Stimulated activated CD8-positive, alpha-beta memory T cell treated with anti-CD3 and anti-CD28 coated beads, Interleukin-2, amount 100 ng/mL, for 48 hours (primary cell): Measurements from ENCODE around the gene CHST8.

Experiments
- DNase-seq, 2 donors: peaks; one replicate each; pipeline ENCODE4 v3.0.0-alpha.2; 2020; ENCODE audit warnings: low read depth in 2 of 2

The CHST8 gene

GRCh38 chr19:33736787-33737186 lies 115.0 kb downstream of the CHST8 start:
- no peak for DNase-seq

GRCh38 chr19:33737681-33738371 lies 116.1 kb downstream of the CHST8 start:
- DNase-seq: no peak

DNA sequence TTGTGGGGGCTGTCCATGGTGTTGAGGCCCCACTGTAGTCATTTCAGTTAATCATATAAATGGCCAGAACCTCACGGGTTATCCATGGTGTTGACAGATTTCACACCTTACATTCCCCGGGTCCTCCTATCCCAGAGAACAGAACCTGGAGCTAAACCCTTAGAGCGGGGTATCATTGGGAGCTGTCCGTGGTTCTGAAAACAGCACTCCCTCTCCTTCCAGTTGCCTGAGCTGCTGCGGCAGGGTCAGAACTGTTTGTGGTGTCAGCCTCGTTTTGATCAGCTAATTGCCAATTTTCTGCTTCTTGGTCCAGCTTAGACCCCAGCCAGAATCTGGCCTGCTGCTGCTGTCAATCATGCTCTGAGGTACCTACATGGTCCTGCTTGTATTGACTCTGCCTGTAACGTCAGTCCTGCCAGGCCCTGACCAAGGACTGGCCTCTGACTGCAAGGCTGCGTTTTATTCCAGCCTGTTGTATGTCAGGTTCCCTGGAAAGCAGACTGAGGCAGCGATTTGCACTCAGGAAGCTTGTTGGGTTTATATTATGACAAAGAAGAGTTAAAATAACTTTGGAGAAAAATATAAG lies 119.2 kb downstream of the CHST8 start:
- peak in 1 of 2 donors; percentile 4 for DNase-seq

DNA sequence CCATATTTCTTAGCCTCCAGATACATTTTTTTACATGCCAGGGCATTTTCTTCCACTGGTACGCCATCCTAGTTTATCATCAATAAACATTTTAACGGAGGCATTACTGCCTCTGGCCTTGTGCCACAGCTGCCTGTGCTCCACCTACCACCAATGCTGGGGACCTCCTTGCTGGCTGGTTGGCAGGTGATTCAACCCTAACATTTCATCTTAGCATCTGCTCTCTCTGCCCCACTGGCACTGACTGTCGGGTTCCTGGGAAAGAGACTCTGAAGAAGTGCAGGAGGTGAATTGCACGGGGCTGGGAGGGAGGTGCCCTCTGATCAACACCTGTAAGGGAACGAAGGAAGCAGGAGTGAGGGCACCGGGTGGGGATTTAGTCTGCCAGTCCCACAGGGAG lies 123.5 kb downstream of the CHST8 start:
- DNase-seq: no peak

- no peak for DNase-seq
Observed at GRCh38 chr19:33746159-33746558, 124.4 kb downstream of the CHST8 start.

DNA sequence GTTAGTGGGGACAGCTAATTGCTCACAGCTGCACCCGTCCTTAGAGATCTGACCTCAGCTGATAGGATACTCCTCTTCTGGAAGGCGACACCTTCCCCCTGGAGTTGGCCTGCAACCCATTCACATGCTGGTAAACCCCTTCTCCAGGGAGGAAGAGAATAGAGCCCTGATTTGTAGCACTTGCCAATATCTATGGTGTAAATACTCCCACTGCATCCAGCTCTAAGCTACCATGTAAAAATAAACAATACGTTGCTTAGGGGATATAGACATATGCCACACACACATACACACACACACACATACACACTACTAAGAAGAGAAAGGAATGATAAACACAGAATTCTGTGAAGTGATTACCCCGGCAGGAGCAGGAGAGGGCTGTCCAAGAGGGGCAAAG lies 125.5 kb downstream of the CHST8 start:
- no peak for DNase-seq

DNA sequence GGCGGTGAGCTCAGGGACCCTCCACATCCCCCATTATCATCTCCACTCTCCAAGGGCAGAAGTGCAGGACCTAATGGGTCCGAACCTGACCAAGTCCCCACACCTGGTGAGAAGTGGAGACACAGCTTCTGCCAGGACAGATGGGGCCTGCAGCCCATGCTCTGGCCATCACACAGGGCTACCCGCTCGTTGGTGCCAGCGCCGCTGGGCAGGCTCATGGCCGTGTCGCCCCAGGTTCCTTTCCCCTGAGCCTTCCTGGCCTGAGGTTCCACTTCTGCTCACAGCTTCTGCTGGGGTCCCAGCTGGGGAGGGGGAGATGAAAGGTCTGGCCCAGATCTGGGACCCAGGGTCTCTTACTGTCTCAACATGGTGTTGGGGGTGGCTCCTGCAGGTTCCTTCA lies 126.5 kb downstream of the CHST8 start:
- no peak for DNase-seq

DNA sequence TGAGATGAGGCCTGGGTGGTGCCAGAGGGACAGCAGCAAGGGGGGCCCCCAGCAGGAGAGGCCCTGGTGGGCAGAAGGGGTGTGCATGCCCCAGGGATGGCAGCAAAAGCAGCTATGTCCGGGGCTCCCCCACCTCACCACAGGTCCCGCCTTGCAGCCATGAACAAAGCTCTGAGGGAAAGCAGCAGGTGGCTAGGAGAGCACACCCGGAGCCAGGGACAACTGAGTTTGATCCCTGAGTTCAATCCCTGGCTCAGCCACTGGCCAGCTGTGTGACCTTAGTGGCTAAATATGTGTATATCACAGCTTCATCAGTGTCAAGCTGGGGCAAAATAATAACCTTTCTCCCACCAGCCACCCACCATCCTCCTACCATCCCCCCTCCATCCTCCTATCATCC lies 127.3 kb downstream of the CHST8 start:
- no peak for DNase-seq

DNA sequence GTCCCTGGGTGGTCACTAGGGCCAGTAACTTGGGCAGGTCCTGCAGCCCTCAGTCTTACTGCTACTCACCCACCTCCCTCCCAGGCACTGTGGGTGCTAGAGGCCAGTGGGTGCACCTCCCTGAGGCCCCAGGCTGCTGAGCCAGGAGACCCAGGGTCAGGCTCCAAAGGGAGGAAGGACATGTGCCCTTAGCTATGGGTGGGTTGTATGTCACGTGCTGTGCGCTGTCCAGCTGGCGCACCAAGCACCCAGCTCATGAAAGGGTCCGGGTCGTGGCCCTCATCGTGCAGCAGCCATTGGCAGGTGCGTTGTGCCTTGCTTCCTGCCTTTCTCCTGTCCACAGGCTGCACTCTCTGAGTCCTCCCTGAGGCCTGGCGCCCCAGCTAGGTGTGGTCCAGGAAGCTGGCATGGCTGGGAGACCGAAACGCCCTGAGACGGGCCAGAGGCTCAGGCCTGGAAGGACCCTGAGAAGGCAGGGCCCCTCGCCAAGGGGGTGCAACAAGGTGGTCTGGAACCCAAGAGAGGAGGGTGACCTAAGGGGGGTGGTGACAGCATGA lies 127.9 kb downstream of the CHST8 start:
- DNase-seq: no peak

DNA sequence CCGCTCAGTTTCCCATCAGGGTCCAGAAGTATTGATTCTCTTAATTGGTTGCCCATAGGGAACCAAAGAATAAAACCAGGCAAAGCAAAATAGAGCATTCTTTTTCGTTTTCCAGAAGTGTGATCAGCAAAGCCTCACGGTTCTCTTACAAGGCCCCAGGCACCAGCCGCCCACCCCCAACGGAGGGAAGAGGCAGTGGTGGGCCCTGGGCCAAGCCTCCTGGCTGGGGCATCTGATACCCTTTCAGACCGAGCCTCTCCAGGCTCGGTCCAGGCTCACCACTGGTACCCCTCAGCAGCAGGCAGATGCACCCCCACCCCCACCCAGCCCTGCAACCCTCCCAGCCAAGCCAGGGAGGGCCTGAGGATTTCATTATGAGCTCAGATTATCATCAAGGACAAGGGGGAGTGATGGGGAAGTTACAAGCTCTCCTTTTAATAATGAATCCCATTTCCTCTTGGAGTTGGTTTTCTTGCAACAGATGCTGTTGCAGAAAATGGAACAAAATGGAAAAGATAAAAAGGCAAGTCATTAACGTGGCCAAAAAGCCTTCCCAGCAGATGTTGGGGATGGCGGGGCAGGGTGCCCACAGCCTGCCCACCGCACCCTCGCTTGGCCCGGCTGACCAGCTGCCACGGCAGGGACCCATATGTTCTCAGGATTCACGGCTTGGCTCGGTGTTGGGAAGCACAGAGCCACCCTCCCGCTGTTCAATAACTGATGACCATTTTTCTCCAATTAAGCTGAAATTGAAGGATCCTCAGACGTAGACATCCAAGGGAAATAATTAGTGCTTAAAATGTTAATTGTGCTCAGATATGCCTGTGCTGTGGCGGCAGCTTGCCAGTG lies 129.1 kb downstream of the CHST8 start:
- DNase-seq: no peak

DNA sequence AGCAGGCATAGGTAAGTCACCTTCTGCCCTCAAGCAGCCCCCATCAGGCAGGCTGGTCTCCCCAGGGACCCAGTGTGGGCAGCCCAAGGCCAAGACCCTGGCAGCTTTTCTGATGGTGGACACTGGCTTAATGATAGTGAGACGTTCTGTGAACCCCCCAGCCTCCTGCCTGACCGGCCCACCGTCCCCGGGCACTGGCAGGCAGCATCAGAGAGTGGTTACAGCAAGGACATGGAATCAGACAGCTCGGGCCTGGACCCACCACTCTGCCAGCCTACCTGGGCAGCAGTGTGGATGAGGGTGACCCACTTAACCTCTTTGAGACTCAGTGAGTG lies 129.7 kb downstream of the CHST8 start:
- no peak for DNase-seq

DNA sequence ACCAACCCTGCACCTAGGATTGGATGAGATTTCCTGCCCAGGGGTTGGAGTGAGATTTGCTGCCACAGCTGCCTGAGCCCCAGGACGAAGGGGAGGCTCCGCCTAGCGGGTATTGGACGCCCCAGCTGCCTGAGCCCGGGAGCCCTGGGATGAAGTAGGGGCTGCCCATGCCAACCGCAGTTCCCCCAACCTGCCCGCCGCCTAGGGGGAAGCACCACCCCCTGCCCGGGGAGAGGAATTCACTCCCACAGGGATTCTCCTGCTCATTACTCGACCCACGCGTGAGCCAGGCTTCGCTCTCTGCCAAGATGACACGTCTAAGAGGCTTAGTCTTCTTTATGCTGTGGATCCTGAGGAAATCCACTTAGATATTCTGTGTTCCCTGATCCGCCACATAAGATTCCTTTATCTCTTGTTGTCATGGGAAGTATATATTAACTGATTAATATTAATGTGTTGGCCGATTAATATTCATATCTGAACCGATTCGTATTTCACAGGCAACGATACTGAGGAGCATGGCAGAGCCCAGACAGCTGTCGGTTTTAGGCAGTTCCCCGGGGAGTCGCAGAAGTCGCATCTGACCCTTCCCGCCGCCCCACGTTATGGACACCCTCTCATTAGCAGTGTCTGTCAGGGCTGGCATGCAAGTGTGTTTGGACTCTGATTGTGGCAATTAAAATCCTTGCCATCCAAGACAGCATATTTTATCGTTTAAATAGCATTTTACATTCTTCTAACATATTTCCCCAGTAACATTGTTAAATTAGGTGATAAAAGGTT lies 130.5 kb downstream of the CHST8 start:
- no peak for DNase-seq

DNA sequence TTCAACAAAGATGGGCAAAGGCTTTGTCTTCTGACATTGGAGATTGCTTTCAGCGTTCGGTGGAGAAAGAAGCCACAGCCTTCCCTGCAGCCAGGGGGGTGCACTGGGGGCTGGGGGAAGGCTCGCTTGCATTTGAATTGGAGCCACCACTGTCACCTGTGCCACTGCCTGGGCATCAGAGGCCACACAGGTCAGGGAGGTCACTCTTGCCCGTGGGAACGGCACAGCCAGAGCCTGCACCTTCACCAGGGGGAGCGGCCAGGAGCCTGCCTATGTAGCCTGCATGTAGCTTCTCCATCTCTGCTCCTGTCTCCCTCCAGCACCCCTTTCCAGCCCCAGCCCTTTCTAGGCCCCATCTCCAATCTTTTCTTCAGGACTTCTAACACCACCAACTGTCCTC lies 131.2 kb downstream of the CHST8 start:
- DNase-seq: no peak

GRCh38 chr19:33754361-33754760 lies 132.6 kb downstream of the CHST8 start:
- DNase-seq: no peak

DNA sequence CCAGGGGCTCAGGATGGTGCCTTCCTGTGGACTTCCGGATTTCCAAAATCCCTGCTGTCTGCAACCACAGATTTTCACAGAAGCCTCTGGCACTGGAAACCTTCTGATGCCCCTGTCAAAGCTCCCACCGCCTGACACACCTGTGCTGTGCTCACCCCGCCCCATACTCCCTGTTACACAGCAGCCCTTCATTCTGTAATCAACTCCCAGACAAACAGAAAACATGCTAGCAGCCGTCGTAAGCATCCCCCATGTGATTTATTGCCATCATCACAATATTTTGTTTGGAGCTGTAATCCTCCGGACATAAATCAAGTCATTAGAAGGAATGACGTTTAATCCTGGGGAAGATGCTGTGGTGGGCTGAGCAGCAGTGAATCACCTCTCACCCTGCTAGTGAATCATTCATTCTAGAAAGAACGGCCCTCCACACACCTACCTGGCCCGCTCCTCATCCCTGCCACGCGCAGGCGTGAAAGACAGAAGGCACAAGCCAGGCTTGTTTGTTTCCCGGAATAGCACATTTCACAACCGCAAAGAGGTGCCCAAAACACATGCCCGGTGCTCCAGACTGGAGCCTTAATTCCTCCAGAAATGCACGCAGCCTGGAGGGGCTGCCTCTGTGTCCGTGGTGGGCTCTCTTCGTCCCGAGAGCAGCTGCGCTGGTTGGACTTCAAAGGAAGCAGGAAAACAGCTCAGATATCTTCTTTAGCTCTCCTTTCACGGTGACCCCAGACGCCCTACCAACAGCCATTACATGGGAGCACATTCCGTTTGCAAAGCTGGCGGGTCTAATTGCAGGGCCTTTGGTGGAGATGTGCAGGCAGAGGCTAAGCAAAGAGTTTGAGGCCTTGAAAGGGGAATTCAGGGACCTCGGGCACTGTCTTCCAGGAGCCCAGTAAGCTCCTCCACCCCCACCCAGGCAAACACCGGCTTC lies 133.6 kb downstream of the CHST8 start:
- no peak for DNase-seq

- no peak for DNase-seq
Observed at GRCh38 chr19:33756177-33756576, 134.4 kb downstream of the CHST8 start.

DNA sequence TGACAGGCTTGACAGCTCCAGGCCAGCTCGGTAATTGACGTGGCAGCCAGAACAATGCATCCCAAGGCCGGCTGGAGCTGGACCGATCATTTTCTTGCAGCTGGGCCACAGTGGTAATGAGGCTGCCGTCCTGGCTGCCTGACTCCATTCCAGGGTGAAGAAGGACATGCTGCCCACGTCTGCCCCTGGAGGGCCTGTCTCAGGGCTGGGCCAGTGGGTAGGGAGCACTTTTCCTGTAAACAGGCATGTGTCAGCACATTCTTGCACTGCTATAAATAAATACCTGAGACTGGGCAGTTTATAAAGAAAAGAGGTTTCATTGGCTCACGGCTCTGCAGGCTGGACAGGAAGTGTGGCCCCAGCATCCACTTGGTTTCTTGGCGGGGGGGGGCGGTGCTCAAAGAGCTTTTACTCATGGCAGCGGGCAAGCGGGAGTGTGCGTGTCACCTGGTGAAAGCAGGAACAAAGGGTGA lies 136.8 kb downstream of the CHST8 start:
- DNase-seq: no peak

GRCh38 chr19:33759356-33759755 lies 137.6 kb downstream of the CHST8 start:
- no peak for DNase-seq

- DNase-seq: no peak
Observed at GRCh38 chr19:33763633-33764371, 142.0 kb downstream of the CHST8 start.

DNA sequence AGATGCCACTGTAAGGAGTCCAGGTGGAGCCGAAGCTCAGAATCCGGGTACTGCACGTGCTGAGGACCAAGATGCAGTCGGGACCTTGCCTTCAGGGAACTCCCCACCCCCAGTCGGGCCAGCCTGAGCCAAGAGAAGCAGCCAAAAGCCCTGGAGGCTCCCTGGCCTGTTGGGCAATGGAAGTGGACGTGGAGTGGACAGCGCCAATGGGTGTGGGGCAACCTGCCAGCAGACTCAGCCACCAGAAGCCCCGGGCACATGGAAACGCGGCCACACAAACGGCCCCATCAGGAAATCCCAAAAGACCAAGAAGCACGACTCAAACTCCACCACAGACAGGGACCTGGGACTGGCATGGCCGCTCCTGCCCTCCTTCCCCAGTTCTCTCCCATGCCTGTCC lies 144.9 kb downstream of the CHST8 start:
- no peak for DNase-seq
